ENCODE data around the gene TMEM175.

- TF ChIP-seq CTCF (conservative IDR thresholded peaks at IDR 0.05; ENCODE audit: low read depth, low read length) (no peak), EZH2 (IDR thresholded peaks at IDR 0.05; ENCODE audit: borderline replicate concordance, low read depth, low read length, poor library complexity, severe bottlenecking) (no peak)
Observed at GRCh38 chr4:960636-961350, 28.5 kb downstream of the TMEM175 start.
